Bronchial epithelial cell (primary cell): Measurements from ENCODE around the gene AQP5. TPM values are rescaled to one million over a fixed set of nuclear protein-coding genes. Genes with fewer than 3 reads are reported as not detected.

ENCODE experiments used
- DNase-seq: peaks from one replicate; pipeline ENCODE4 v3.0.0-alpha.2; 2010; ENCODE audit warnings: low read depth
- FAIRE-seq: peaks from 2 replicates; lab custom pipeline; 2011; peaks lifted over from hg19 to GRCh38; lab: Jason Lieb, UNC
- H3K27me3 ChIP-seq: 2 replicates; pipeline ENCODE4 v1.5.1; 2011; ENCODE audit warnings: low read length; ENCODE audit not compliant: control insufficient read depth, insufficient read depth
- H3K36me3 ChIP-seq: 2 replicates; pipeline ENCODE4 v1.5.1; 2011; ENCODE audit warnings: low read length; ENCODE audit not compliant: control insufficient read depth, insufficient read depth
- H3K4me3 ChIP-seq: 2 replicates; pipeline ENCODE4 v1.5.1; 2011; ENCODE audit warnings: mild to moderate bottlenecking, low read depth, low read length, control low read depth
- CTCF ChIP-seq: IDR thresholded peaks from 2 replicates; pipeline ENCODE4 v1.5.1; 2011; ENCODE audit warnings: mild to moderate bottlenecking, moderate library complexity, low read length, control low read depth, inconsistent platforms; ENCODE audit not compliant: insufficient read depth, severe bottlenecking
- total RNA-seq: library from RNA; depleted of rRNA; stranded (reverse); fragments of >200 nt; gene quantifications from 2 replicates; pipeline ENCODE4 v1.2.1, GENCODE V29; 2014

The AQP5 gene
- total RNA-seq, 1 donor from 2014 or later: 1.3 TPM

- no peak for FAIRE-seq
- Histone ChIP-seq H3K36me3 (no peaks in the 10 kb centered on the region), H3K27me3 (no peaks in the 10 kb centered on the region), H3K4me3 (no peak overlapping the region)
- TF ChIP-seq CTCF: no peak
- DNase-seq: no peak
Measured at GRCh38 chr12:49948866-49949845, 12.5 kb upstream of the AQP5 start.

GRCh38 chr12:49949866-49950265 lies 11.8 kb upstream of the AQP5 start:
- Histone ChIP-seq H3K27me3 (no peaks in the 10 kb centered on the region), H3K36me3 (no peaks in the 10 kb centered on the region), H3K4me3 (no peak overlapping the region)
- no peak for DNase-seq
- no peak for TF ChIP-seq CTCF
- no peak for FAIRE-seq

- Histone ChIP-seq H3K36me3 (no peaks in the 10 kb centered on the region), H3K4me3 (no peak within 1 kb of the TSS), H3K27me3 (peaks cover under 1% of the 10 kb centered on the region)
- TF ChIP-seq CTCF: no peak
- no peak for DNase-seq
- no peak for FAIRE-seq
Measured at GRCh38 chr12:49950273-49951251, 11.1 kb upstream of the AQP5 start, which contains the start of gene AQP2. TSS of gene AQP2 (plus strand) at chr12:49950737. CDS start at chr12:49950831, 94 bp downstream.

- H3K27me3 ChIP-seq: peaks cover 3% of the 10 kb centered on the region
- DNase-seq (no peak), FAIRE-seq (no peak)
- H3K36me3 ChIP-seq: no peaks in the 10 kb centered on the region
- TF ChIP-seq CTCF: no peak
- no peak overlapping the region for H3K4me3 ChIP-seq
Measured at GRCh38 chr12:49951411-49952240, 10.0 kb upstream of the AQP5 start.
